Muscle of leg (tissue), 11 donors: ENCODE measurements around the gene LRRC8D. TPM values are rescaled to one million over a fixed set of nuclear protein-coding genes. Genes with fewer than 3 reads are reported as not detected.

Experiments
- DNase-seq: peaks from one replicate; pipeline ENCODE4 v3.0.0; 2013
- H3K27ac ChIP-seq: one replicate; pipeline ENCODE4 v1.5.1; 2013; ENCODE audit warnings: mild to moderate bottlenecking, low read length, control low read depth
- H3K27me3 ChIP-seq: one replicate; pipeline ENCODE4 v1.6.1; 2013; ENCODE audit warnings: low read length; ENCODE audit not compliant: control insufficient read depth, insufficient read depth
- H3K36me3 ChIP-seq: one replicate; pipeline ENCODE4 v1.6.1; 2013; ENCODE audit warnings: low read length; ENCODE audit not compliant: control insufficient read depth, insufficient read depth
- H3K4me1 ChIP-seq: one replicate; pipeline ENCODE4 v1.6.1; 2013; ENCODE audit warnings: low read length; ENCODE audit not compliant: control insufficient read depth, insufficient read depth
- H3K4me3 ChIP-seq: one replicate; pipeline ENCODE4 v1.5.1; 2013; ENCODE audit warnings: low read length, control low read depth
- H3K9me3 ChIP-seq: replicated peaks from 2 replicates; pipeline ENCODE4 v1.6.1; 2013; ENCODE audit warnings: low read depth, low read length; ENCODE audit not compliant: control insufficient read depth
- WGBS: methylation state at CpG from one replicate; pipeline ENCODE4 v1.1.5; 2013; ENCODE audit warnings: missing lambda C conversion rate; ENCODE audit not compliant: insufficient coverage; 5-methylcytosine and 5-hydroxymethylcytosine counted together
- polyA plus RNA-seq, 8 donors: library from polyadenylated mRNA; unstranded; fragments of 120-200 nt; gene quantifications; one replicate each; pipeline versions ENCODE4 v1.2.1 to v1.2.3, GENCODE V29; 2013; ENCODE audit warnings: inconsistent platforms in 1 of 8, low replicate concordance in 1 of 8; ENCODE audit not compliant: insufficient read length in 8 of 8, insufficient read depth in 1 of 8
- total RNA-seq: library from RNA; stranded (reverse); fragments of 120-200 nt; gene quantifications from one replicate; pipeline ENCODE4 v1.2.4, GENCODE V29; 2013

LRRC8D gene
- total and polyA plus RNA-seq, 9 donors: 6.2 to 10.5 (median 7.6) TPM

- H3K4me3 ChIP-seq: no peak overlapping the region
- H3K27ac ChIP-seq: no peak overlapping the region
- no peaks in the 10 kb centered on the region for H3K36me3 ChIP-seq
- no peaks in the 10 kb centered on the region for H3K4me1 ChIP-seq
- H3K9me3 ChIP-seq: no peaks in the 10 kb centered on the region
- no peaks in the 10 kb centered on the region for H3K27me3 ChIP-seq
- 100% methylated on average over 3 of the region's 5 CpGs for WGBS
- no peak for DNase-seq
These were observed 125.1 kb downstream of the LRRC8D start for GRCh38 chr1:89945852-89946476.

DNA sequence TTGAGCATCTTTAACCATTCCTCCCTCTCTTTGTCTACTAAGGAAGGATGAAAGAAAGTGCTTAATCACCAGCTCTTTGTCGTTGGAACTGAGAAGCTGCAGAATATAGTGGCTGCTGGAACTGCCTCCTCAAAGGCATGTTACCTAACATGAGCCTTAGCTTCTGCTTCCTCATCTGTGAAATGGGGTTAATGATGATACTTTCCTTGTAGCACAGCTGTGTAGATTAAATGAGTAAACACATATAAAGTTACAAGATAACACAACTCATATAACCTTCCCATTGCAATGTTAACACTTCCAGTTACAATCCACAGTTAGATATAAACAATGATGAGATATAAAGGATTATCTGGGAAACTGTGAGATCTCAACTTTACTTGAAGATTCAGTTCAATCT lies 125.7 kb downstream of the LRRC8D start:
- H3K27ac ChIP-seq: no peak overlapping the region
- no peaks in the 10 kb centered on the region for H3K9me3 ChIP-seq
- no peak for DNase-seq
- H3K4me3 ChIP-seq: no peak overlapping the region
- H3K36me3 ChIP-seq: no peaks in the 10 kb centered on the region
- no peaks in the 10 kb centered on the region for H3K4me1 ChIP-seq
- no peaks in the 10 kb centered on the region for H3K27me3 ChIP-seq
- no CpG with 5 or more reads among the region's 1 CpG for WGBS

DNA sequence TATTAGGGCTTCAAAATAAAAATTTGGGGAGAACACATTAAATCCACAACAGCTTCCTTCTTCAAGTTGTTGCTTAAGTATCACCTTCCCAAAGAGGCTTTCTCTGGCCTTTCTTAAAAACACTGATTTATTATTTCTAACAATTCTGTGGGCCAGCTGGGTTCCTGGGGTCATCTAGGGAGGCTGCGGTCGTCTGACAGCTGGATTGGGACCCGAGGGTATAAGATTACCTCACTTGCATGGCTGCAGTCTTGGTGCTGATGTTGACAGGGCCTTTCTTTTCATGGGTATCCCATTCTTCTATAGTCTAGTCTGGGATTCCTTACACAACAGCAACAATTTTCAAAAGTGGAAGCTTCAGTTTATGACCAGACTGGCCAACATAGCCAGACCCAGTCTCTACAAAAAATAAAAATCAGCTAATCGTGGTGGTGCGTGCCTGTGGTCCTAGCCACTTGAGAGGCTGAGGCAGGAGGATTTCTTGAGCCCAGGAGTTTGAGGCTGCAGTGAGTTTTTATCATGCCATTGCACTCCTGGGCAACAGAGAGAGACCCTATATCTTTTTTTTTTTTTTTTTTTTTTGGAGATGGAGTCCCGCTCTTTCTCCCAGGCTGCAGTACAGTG lies 128.0 kb downstream of the LRRC8D start:
- 40% methylated on average over 3 of the region's 6 CpGs for WGBS

GRCh38 chr1:89949991-89950624 lies 129.3 kb downstream of the LRRC8D start:
- no peak for DNase-seq
- Histone ChIP-seq H3K36me3 (no peaks in the 10 kb centered on the region), H3K4me3 (no peak overlapping the region), H3K27me3 (no peaks in the 10 kb centered on the region), H3K27ac (no peak overlapping the region), H3K9me3 (no peaks in the 10 kb centered on the region), H3K4me1 (no peaks in the 10 kb centered on the region)
- no CpG with 5 or more reads among the region's 1 CpG for WGBS

More for the DNA sequence above, 128.0 kb downstream of the LRRC8D start:
- no peaks in the 10 kb centered on the region for H3K36me3 ChIP-seq
- no peaks in the 10 kb centered on the region for H3K4me1 ChIP-seq
- no peak overlapping the region for H3K4me3 ChIP-seq
- H3K9me3 ChIP-seq: no peaks in the 10 kb centered on the region
- no peaks in the 10 kb centered on the region for H3K27me3 ChIP-seq
- DNase-seq: no peak
- no peak overlapping the region for H3K27ac ChIP-seq

- no CpG with 5 or more reads among the region's 2 CpGs for WGBS
- Histone ChIP-seq H3K4me3 (no peak overlapping the region), H3K4me1 (no peaks in the 10 kb centered on the region), H3K27ac (no peak overlapping the region), H3K9me3 (no peaks in the 10 kb centered on the region), H3K36me3 (no peaks in the 10 kb centered on the region), H3K27me3 (no peaks in the 10 kb centered on the region)
- no peak for DNase-seq
These were observed 129.9 kb downstream of the LRRC8D start for GRCh38 chr1:89950703-89951102.

DNA sequence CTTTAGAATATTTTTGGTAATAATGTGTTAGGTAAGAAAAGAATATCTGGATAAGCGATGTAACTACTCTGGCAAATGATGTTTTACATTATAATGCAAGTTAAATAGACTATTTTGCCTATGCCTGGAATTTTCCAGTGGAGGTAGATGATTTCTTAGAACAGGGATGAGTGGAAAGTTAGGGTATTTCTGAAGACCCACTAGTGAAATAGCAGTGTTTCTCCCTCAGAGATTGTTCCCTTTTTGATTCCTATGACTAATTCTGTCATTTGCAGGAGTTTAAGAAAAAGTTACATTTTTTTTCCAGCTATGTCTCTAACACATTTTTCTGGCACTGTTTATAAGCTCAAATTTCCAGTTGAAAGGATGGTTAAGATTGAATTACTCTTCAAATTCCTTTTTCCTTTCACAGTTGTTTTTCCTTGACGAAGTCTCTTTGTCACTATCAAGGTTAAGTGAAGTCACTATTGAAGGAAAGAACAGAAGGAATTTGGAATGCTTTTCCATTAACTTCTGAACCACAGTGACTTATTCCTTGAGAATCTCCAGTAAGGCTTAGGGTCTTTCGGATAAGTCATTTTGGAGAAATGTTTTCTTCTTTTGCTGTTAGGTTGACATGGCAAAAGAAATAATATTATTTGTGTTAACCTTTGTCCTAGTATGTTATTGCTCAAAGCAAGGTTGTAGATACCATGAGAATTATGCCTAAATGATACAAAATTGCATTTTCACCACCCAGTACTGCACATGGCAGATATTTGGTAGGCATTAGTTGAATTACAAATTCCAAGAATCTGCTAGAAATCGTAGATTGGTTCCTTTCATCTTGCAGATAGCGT lies 131.2 kb downstream of the LRRC8D start:
- Histone ChIP-seq H3K4me3 (no peak overlapping the region), H3K36me3 (no peaks in the 10 kb centered on the region), H3K4me1 (no peaks in the 10 kb centered on the region), H3K27me3 (no peaks in the 10 kb centered on the region), H3K9me3 (no peaks in the 10 kb centered on the region), H3K27ac (no peak overlapping the region)
- no peak for DNase-seq
- WGBS: 80% methylated on average over 1 of the region's 5 CpGs

GRCh38 chr1:89952605-89953130 lies 131.8 kb downstream of the LRRC8D start:
- no peak overlapping the region for H3K27ac ChIP-seq

GRCh38 chr1:89953131-89953626 lies 132.3 kb downstream of the LRRC8D start:
- DNase-seq: no peak
- Histone ChIP-seq H3K27me3 (no peaks in the 10 kb centered on the region), H3K27ac (no peak overlapping the region), H3K9me3 (no peaks in the 10 kb centered on the region), H3K36me3 (no peaks in the 10 kb centered on the region), H3K4me1 (no peaks in the 10 kb centered on the region), H3K4me3 (no peak overlapping the region)
- no CpG with 5 or more reads among the region's 1 CpG for WGBS

More at GRCh38 chr1:89952605-89953130, 131.8 kb downstream of the LRRC8D start:
- no peaks in the 10 kb centered on the region for H3K4me1 ChIP-seq
- no peaks in the 10 kb centered on the region for H3K27me3 ChIP-seq
- no peaks in the 10 kb centered on the region for H3K9me3 ChIP-seq
- no peak for DNase-seq
- no peak overlapping the region for H3K4me3 ChIP-seq
- no peaks in the 10 kb centered on the region for H3K36me3 ChIP-seq
- 100% methylated on average over 1 of the region's 2 CpGs for WGBS

- H3K36me3 ChIP-seq: no peaks in the 10 kb centered on the region
- no peak overlapping the region for H3K4me3 ChIP-seq
- DNase-seq: no peak
- H3K4me1 ChIP-seq: no peaks in the 10 kb centered on the region
- WGBS: no CpG with 5 or more reads among the region's 1 CpG
- H3K9me3 ChIP-seq: no peaks in the 10 kb centered on the region
- H3K27me3 ChIP-seq: no peaks in the 10 kb centered on the region
- no peak overlapping the region for H3K27ac ChIP-seq
These were observed 133.1 kb downstream of the LRRC8D start for GRCh38 chr1:89953929-89954328.
